HepG2 (cell line): Measurements from ENCODE around the gene TOP2A. TPM values are rescaled to one million over a fixed set of nuclear protein-coding genes. Genes with fewer than 3 reads are reported as not detected.

Experiments
- ATF5 ChIP-seq: sonication (generic); formaldehyde crosslinking; IDR thresholded peaks from 2 replicates; pipeline ENCODE4 v1.4.0; 2020; ENCODE audit warnings: mild to moderate bottlenecking, low read depth, missing genetic modification reagents
- BATF2 ChIP-seq: sonication (generic); formaldehyde crosslinking; IDR thresholded peaks from 2 replicates; pipeline ENCODE4 v1.8.0; 2022; ENCODE audit warnings: mild to moderate bottlenecking, missing genetic modification reagents, moderate library complexity
- FOXP1 ChIP-seq, 2 experiments: fragments of 450-650 bp in 1 of 2; IDR thresholded peaks; 2 replicates each; pipeline ENCODE4 v1.6.1; 2017 to 2018; ENCODE audit warnings: antibody characterized with exemption in 1 of 2
- IKZF4 ChIP-seq: sonication (generic); formaldehyde crosslinking; IDR thresholded peaks from 2 replicates; pipeline ENCODE4 v1.5.1; 2020; ENCODE audit warnings: borderline replicate concordance, mild to moderate bottlenecking, low read depth, missing genetic modification reagents; ENCODE audit errors: not compliant biosample characterization
- MED1 ChIP-seq: sonication (generic); formaldehyde crosslinking; IDR thresholded peaks from 2 replicates; pipeline ENCODE4 v1.4.0; 2020; ENCODE audit warnings: missing genetic modification reagents
- NCOA1 ChIP-seq: sonication (generic); formaldehyde crosslinking; IDR thresholded peaks from 2 replicates; pipeline ENCODE4 v1.9.0; 2021; ENCODE audit warnings: missing genetic modification reagents
- PHF20 ChIP-seq: sonication (generic); formaldehyde crosslinking; IDR thresholded peaks from 2 replicates; pipeline ENCODE4 v1.5.0; 2020; ENCODE audit warnings: mild to moderate bottlenecking, missing genetic modification reagents
- THRA ChIP-seq: sonication (generic); formaldehyde crosslinking; IDR thresholded peaks from 2 replicates; pipeline ENCODE4 v1.4.0; 2020; ENCODE audit warnings: missing genetic modification reagents, borderline replicate concordance
- ZFP37 ChIP-seq: sonication (generic); formaldehyde crosslinking; IDR thresholded peaks from 2 replicates; pipeline ENCODE4 v1.4.0; 2020; ENCODE audit warnings: missing genetic modification reagents, borderline replicate concordance
- ZNF121 ChIP-seq: sonication (generic); formaldehyde crosslinking; IDR thresholded peaks from 2 replicates; pipeline ENCODE4 v1.5.0; 2020; ENCODE audit warnings: mild to moderate bottlenecking, missing genetic modification reagents
- ZNF292 ChIP-seq: sonication (generic); formaldehyde crosslinking; IDR thresholded peaks from 2 replicates; pipeline ENCODE4 v1.8.1; 2022; ENCODE audit warnings: mild to moderate bottlenecking, low read depth, missing genetic modification reagents, borderline replicate concordance
- ZNF318 ChIP-seq: sonication (generic); formaldehyde crosslinking; IDR thresholded peaks from 2 replicates; pipeline ENCODE4 v1.4.0; 2020; ENCODE audit warnings: mild to moderate bottlenecking, missing genetic modification reagents
- ZNF512B ChIP-seq: sonication (generic); formaldehyde crosslinking; IDR thresholded peaks from 2 replicates; pipeline ENCODE4 v1.5.1; 2020; ENCODE audit warnings: missing genetic modification reagents, mild to moderate bottlenecking, borderline replicate concordance
- ZSCAN25 ChIP-seq: sonication (generic); formaldehyde crosslinking; IDR thresholded peaks from 2 replicates; pipeline ENCODE4 v1.8.0; 2022; ENCODE audit warnings: mild to moderate bottlenecking, missing genetic modification reagents
- polyA plus RNA-seq, 8 experiments: library from polyadenylated mRNA; depleted of rRNA in 3 of 8; stranded (reverse) in 7 of 8; unstranded in 1 of 8; fragments of >200 nt; fragmentation: Illumina TruSeq in 4 of 8; extraction: Trizol in 4 of 8; gene quantifications; 2 replicates each; pipeline versions ENCODE4 v1.2.1 to v1.2.3, GENCODE V29; 2011 to 2016; ENCODE audit warnings: low read depth in 4 of 8, missing spikeins in 1 of 8, mixed read lengths in 1 of 8; ENCODE audit not compliant: insufficient read depth in 1 of 8
- total RNA-seq, 5 experiments: library from RNA; depleted of rRNA; stranded (reverse); fragments of >200 nt; fragmentation: Illumina TruSeq; extraction: Trizol; gene quantifications; 2 replicates each; pipeline ENCODE4 v1.2.3, GENCODE V29; 2016; ENCODE audit warnings: low read depth in 1 of 5

The TOP2A gene
- total and polyA plus RNA-seq, 2 of the 13 experiments (the other 11 are each of a cell fraction or from before 2014, with no cell fraction given) = 108 to 327 TPM

GRCh38 chr17:40345994-40346764, 71.5 kb downstream of the TOP2A start (continued):
- TF ChIP-seq ATF5 (CRISPR knock-in tag) (no peak), MED1 (no peak), PHF20 (CRISPR knock-in tag) (no peak), ZNF121 (CRISPR knock-in tag) (no peak), BATF2 (no peak), ZNF318 (CRISPR knock-in tag) (no peak), IKZF4 (no peak), ZNF292 (no peak), ZFP37 (CRISPR knock-in tag) (no peak), THRA (CRISPR knock-in tag) (no peak), NCOA1 (CRISPR knock-in tag) (no peak), ZSCAN25 (CRISPR knock-in tag) (no peak), ZNF512B (CRISPR knock-in tag) (no peak; the same call in 1 of the 2 replicates), FOXP1 (IDR thresholded peaks at IDR 0.05) (no peak), FOXP1 (CRISPR knock-in tag; IDR thresholded peaks at IDR 0.05) (peak; percentile 18; the same call in 1 of the 2 replicates)
